BJ (cell line): ENCODE measurements around the gene EPB41L2. TPM values are rescaled to one million over a fixed set of nuclear protein-coding genes. Genes with fewer than 3 reads are reported as not detected.

Experiments used
- CTCF ChIA-PET: fragments of 350-600 bp; formaldehyde crosslinking; extraction: SDS; loops from one replicate; lab custom pipeline; 2021; ENCODE audit warnings: antibody characterized with exemption, inconsistent platforms; lab: Yijun Ruan, JAX
- POLR2A ChIA-PET: fragments of 300-600 bp; sonication (Branson Sonifier 250); formaldehyde crosslinking; extraction: SDS; loops from one replicate; lab custom pipeline; 2021; ENCODE audit warnings: antibody characterized with exemption; lab: Charles Lee
- DNase-seq: peaks from one replicate; pipeline ENCODE4 v3.0.0-alpha.2; 2011; ENCODE audit warnings: low read depth
- H3K27me3 ChIP-seq: 2 replicates; pipeline ENCODE4 v1.6.0; 2011; ENCODE audit warnings: low read length; ENCODE audit not compliant: control insufficient read depth, insufficient read depth
- H3K36me3 ChIP-seq: 2 replicates; pipeline ENCODE4 v1.5.1; 2011; ENCODE audit warnings: low read length; ENCODE audit not compliant: control insufficient read depth, insufficient read depth
- H3K4me3 ChIP-seq: 2 replicates; pipeline ENCODE4 v1.5.1; 2011; ENCODE audit warnings: low read depth, mild to moderate bottlenecking, control low read depth, low read length
- polyA plus RNA-seq: library from polyadenylated mRNA; depleted of rRNA; stranded (reverse); fragments of >200 nt; gene quantifications from 2 replicates; pipeline ENCODE4 v1.2.3, GENCODE V29; 2011
- TF ChIP-seq, protein P1 (sequence below): IDR thresholded peaks from 2 replicates; pipeline ENCODE4 v1.5.1; 2011; ENCODE audit warnings: low read depth, mild to moderate bottlenecking, control low read depth, inconsistent platforms, low read length, moderate library complexity; ENCODE audit not compliant: insufficient read depth

The EPB41L2 gene
- polyA plus RNA-seq, 1 experiment = 24.5 TPM

DNA sequence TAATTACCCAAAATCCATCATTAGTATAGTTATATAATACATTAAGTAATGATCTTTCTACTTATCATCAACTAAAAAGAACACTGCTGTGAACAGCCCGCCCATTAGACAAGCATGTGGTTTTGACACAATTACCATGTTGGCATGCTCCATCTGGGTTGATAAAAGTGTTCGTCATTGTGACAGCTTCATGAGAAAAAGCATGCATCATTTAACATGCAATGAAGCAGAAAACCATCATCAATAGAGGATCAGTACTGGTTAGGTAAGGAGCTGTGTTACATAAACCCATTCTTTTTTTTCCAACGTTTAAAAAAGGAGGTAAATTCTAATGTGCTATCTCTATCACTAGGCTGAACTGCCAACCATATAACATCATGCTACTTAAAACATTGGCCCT is 101.9 kb downstream of the EPB41L2 start:
- POLR2A ChIA-PET = no interaction called here
- no peak overlapping the region for H3K4me3 ChIP-seq
- no peaks in the 10 kb centered on the region for H3K36me3 ChIP-seq
- CTCF ChIA-PET = interaction anchor here (1.6 kb wide), 1 partner anchor 26 kb away, joined by 3 read pairs; no protein-coding TSS in a partner anchor
- no peak for DNase-seq
- H3K27me3 ChIP-seq = no peaks in the 10 kb centered on the region
- TF ChIP-seq, protein P1, sequence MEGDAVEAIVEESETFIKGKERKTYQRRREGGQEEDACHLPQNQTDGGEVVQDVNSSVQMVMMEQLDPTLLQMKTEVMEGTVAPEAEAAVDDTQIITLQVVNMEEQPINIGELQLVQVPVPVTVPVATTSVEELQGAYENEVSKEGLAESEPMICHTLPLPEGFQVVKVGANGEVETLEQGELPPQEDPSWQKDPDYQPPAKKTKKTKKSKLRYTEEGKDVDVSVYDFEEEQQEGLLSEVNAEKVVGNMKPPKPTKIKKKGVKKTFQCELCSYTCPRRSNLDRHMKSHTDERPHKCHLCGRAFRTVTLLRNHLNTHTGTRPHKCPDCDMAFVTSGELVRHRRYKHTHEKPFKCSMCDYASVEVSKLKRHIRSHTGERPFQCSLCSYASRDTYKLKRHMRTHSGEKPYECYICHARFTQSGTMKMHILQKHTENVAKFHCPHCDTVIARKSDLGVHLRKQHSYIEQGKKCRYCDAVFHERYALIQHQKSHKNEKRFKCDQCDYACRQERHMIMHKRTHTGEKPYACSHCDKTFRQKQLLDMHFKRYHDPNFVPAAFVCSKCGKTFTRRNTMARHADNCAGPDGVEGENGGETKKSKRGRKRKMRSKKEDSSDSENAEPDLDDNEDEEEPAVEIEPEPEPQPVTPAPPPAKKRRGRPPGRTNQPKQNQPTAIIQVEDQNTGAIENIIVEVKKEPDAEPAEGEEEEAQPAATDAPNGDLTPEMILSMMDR = no peak

DNA sequence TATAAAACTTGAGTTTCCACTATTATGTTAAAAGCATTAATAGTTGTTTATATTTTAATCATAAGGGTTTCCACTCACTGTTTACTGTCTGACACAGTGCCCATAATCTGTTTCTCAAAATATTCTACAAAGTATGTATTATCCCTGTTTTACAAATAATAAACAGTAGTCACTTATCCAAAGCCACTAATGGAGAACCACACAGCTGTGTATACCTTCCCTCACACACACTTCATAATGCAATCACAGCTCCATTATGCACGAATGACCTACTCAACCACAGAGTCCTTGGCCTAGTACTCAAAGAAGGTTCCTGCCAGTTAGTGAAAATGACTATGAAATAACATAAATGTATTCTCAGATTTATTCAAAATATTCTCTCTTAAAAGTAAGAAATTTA is 103.1 kb downstream of the EPB41L2 start:
- POLR2A ChIA-PET = interaction anchor here (0.5 kb wide), 1 partner anchor 103 kb away, joined by 12 read pairs; the partner anchor contains the start of gene EPB41L2

DNA sequence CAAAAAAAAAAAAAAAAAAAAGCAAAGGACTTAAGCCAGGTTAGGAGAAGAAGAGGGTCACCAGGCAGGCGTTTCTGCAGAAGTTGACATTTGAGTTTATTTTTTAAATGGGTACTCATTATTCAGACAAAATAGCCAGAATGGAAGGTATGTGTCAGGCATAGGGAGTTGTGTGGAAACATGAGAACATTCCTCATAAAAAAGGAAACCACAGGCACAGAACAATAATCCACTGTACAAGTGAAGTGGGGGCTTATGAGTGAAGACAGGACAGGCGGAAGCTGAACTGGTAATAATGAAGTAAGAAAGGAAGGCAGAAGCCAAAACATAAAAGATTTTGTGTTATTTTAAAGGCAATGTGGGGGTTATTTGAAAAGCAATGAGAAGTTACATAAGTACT is 104.6 kb downstream of the EPB41L2 start:
- TF ChIP-seq, protein P1 = no peak
- no peak for DNase-seq
- 0 out of 2 replicates have a peak, but pooled peaks cover 1% of the 10 kb centered on the region for H3K36me3 ChIP-seq
- POLR2A ChIA-PET = no interaction called here
- no peak overlapping the region for H3K4me3 ChIP-seq
- CTCF ChIA-PET = no interaction called here
- no peaks in the 10 kb centered on the region for H3K27me3 ChIP-seq

More for the DNA sequence above, 103.1 kb downstream of the EPB41L2 start:
- DNase-seq = no peak
- no peak overlapping the region for H3K4me3 ChIP-seq
- H3K27me3 ChIP-seq = no peaks in the 10 kb centered on the region
- CTCF ChIA-PET = no interaction called here
- TF ChIP-seq, protein P1 = no peak
- 0 out of 2 replicates have a peak, but pooled peaks cover 1% of the 10 kb centered on the region for H3K36me3 ChIP-seq

DNA sequence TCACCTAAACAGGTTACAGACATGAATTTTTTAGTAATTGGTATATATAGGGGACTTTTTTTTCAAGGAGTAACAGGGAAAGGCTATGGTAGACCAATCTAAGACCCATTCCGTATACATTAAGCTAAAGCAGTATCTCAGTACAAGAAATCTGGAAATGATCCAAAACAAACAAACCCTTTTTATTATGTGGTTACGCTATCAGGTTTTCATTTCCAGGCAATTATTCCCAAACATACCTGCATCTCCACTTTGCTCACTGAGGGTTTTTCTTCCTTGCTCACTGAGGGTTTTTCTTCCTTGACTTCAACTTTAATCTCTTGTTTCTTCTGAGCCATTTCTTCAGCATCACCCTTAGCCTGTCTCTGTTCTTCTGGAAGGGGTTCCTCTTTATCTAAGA is 107.3 kb downstream of the EPB41L2 start:
- Histone ChIP-seq H3K4me3 (no peak overlapping the region), H3K27me3 (no peaks in the 10 kb centered on the region), H3K36me3 (0 out of 2 replicates have a peak, but pooled peaks cover 1% of the 10 kb centered on the region)
- no peak for DNase-seq
- ChIA-PET POLR2A (no interaction called here), CTCF (no interaction called here)
- TF ChIP-seq, protein P1 = no peak

DNA sequence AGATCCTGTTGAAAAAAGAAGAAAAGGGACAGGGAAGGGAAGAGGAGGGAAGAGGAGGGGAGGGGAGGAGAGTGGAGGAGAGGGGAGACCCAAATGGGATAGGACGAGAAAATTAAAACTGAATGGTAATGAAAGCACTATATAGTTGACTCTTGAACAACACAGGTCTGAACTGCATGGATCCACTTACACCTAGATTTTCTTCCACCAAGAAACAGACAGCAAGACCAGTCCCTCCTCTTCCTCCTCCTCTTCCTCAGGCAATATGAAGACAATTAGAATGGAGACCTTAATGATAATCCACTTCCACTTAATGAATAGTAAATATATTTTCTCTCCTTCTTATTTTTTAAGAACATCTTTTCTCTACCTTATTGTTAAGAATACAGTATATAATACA is 113.5 kb downstream of the EPB41L2 start:
- no peak for DNase-seq
- ChIA-PET CTCF (no interaction called here), POLR2A (no interaction called here)
- Histone ChIP-seq H3K27me3 (no peaks in the 10 kb centered on the region), H3K36me3 (no peaks in the 10 kb centered on the region), H3K4me3 (no peak overlapping the region)
- TF ChIP-seq, protein P1 = no peak
